NT2/D1 (cell line): ENCODE measurements around the gene POLR3F.

Experiments used
- SUZ12 ChIP-seq: IDR thresholded peaks from 2 replicates; pipeline ENCODE4 v1.6.1; 2011; ENCODE audit not compliant: insufficient read length, insufficient read depth; ENCODE audit errors: extremely low read depth
- YY1 ChIP-seq: IDR thresholded peaks from 2 replicates; pipeline ENCODE4 v1.6.1; 2011; ENCODE audit not compliant: insufficient read length, insufficient read depth

DNA sequence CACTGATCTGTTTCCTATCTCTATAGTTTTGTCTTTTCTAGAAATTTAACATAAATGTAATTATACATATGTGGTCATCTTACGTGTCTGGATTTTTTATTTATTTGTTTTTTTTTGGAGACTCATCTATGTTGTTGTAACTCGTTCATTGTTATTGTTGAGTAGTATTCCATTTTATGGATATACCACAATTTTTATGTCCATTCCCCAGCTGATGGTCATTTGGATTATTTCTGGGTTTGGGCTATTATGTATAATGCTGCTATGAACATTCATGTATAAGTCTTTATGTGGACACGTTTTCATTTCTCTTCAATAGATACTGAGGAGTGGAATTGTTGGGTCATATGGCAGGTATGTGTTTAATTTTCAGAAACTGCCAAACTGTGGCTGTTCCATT, 10.6 kb upstream of the POLR3F start:
- TF ChIP-seq SUZ12 (no peak), YY1 (no peak)
